NCI-H526 (cell line): ENCODE results near the gene NAIF1.
"Not testable (repeated sequence)": the region's sequence is repeated elsewhere in the genome, so short reads cannot be mapped to it uniquely, and the experiment has no call there.

Source experiments
- DNase-seq, 2 experiments: peaks; one replicate each; lab custom pipeline; 2025; lab: John Stamatoyannopoulos, UW

Gene NAIF1

DNA sequence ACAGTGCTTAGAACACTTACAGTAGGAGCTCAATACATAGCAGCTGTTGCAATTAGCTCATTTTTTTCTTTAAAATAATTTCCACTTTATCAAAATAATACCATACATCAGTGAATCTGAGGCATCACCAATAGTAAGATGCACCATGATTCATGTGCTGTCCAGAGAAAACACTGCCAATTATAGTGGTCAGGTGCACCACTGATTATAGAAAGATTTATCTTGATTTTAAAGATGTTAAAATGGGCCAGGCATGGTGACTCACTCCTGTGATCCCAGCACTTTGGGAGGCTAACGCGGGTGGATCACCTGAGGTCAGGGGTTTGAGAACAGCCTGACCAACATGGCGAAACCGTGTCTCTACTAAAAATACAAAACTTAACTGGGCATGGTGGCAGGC lies 39.4 kb downstream of the NAIF1 start:
- DNase-seq: no peak

- no peak for DNase-seq
Observed at GRCh38 chr9:128026773-128027541, 40.2 kb downstream of the NAIF1 start.

- DNase-seq: no peak
Observed at GRCh38 chr9:128026255-128026772, 40.8 kb downstream of the NAIF1 start.

DNA sequence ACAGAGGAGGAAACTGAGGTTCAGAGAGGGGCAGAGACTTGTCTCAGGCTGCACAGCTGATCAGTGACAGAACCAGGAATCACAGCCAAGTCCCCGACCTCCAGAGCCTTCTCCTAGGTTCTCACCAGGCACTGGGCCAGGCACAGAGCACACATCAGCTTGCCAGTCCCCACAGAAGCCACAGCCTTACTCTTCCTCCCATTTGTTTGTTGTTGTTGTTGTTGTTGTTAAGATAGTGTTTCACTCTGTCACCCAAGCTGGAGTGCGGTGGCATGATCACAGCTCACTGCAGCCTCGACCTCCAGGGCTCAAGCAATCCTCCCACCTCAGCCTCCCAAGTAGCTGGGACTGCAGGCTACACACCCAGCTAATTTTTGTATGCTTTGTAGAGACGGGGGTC lies 41.4 kb downstream of the NAIF1 start:
- DNase-seq: no peak

- DNase-seq: no peak
Observed at GRCh38 chr9:128024761-128025308, 42.3 kb downstream of the NAIF1 start.

DNA sequence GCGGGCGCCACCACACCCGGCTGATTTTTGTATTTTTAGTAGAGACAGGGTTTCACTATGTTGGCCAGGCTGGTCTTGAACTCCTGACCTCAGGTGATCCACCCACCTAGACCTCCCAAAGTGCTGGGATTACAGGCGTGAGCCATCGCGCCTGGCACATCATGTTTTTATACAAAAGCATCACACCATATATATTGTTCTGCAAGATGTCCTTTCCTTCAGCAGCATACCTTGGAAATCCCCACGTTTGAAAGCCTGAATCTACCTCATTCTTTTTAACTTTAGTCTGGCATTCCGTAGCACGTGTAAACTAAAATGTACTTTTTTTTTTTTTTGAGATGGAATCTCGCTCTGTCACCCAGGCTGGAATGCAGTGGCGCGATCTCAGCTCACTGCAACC lies 43.4 kb downstream of the NAIF1 start:
- DNase-seq: not testable (repeated sequence)

DNA sequence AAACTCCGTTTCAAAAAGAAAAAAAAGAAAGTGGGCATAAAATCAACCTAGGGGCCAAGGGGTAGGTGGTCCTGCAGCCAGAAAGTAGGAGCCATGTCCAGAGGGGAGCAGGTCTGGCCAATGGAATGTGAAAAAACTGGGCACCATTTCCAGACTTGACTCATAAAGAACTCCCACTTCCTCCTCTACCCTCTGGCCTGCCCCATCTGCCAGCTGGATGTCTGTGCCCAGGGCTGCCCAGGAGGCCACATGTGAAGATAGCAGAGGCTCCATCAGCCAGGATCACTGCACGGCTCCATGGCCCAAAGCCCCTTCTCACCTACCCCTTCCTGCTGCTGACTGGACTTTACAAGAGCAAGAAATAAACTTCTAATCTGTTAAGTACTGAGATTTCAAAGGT lies 44.2 kb downstream of the NAIF1 start:
- DNase-seq: no peak

GRCh38 chr9:128021098-128021497 lies 46.0 kb downstream of the NAIF1 start:
- no peak for DNase-seq

DNA sequence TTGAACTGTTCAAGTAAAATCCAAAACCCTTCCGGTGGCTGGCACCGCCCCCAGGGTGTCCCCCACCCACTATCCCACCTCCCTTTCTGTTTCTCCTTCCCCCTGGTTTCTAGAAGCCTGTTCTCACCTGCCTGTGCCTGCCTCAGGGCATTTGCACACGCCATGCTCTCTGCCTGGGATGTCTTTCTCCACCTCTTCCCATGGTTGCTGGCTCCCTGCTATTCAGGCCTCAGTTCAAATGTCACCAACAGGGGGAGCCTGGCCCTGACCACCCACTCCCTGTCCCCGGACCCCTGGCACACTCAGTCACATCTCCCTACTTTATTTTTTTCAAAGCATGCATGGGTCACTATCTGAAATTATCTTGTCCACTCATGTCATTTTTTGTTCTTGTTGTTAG lies 46.4 kb downstream of the NAIF1 start:
- no peak for DNase-seq

DNA sequence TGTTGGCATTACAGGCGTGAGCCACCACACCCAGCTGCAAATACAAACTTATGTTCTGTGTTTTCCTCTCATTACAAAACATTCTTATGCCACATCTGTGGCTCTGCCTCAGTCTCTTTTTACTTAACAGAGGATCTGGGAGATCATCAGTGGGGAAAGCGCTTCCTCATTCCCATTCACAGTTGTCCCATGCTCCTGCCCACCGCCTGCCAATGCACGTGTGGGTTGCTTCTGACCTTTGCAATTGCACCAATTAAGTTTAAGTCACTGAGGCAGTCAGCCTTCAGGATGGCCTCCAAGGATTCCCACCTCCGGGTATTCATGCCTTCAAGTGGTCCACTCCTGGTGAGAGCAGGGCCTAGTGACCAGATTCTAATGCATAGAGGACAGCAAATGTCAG lies 51.4 kb downstream of the NAIF1 start:
- no peak for DNase-seq
